ENCODE data around the gene SF1. TPM values are rescaled to one million over a fixed set of nuclear protein-coding genes. Genes with fewer than 3 reads are reported as not detected.

SF1 gene
- total RNA-seq, 1 donor from 2014 or later = 140 TPM

DNA sequence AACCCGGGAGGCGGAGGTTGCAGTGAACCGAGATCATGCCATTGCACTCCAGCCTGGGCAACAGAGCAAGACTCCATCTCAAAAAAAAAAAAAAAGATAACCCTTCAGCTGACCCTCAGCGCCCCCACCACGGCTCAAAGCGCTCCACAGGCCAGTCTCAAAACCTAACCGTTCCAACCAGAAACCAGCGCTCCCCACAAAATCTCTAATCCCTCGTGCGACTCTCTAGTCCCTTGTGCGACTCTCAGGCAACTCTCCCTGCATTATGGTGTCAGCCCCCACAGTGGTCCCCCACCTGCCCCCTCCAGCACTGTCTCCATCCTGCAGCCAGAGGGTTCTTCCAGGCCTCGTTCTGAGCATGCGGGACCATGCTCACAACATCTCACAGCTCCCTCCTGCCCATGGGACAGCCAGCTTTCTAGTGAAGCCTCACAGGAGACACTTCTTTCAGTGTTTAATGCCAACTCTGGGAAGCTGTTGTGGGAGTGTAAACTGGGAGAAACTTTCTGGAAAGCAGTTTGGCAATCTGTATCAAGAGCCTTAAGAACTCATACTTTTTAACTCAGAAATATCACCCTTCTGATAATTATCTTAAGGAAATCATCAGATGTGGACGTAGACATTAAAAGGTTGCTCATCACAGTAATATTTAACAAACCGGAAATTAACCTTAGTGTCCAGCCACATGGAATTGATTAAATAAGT, 30.2 kb downstream of the SF1 start:
- Histone ChIP-seq H3K79me2 (ENCODE audit: low read depth) (no peaks in the 10 kb centered on the region), H3K9ac (no peak overlapping the region), H3K9me3 (ENCODE audit: low read depth) (no peaks in the 10 kb centered on the region), H4K20me1 (ENCODE audit: low read depth) (peaks cover 21% of the 10 kb centered on the region), H3K27ac (no peak overlapping the region), H2AFZ (replicated peaks) (no peak overlapping the region), H3K4me1 (peaks cover 3% of the 10 kb centered on the region), H3K27me3 (peaks cover 42% of the 10 kb centered on the region), H3F3A (ENCODE audit: low read depth) (peaks cover 40% of the 10 kb centered on the region), H3K36me3 (no peaks in the 10 kb centered on the region), H3K4me2 (no peak overlapping the region), H3K4me3 (no peak overlapping the region)
- no peaks in the 10 kb centered on the region for H3K9me3 Mint-ChIP-seq
- H3K36me3 Mint-ChIP-seq = no peaks in the 10 kb centered on the region
- peaks cover 19% of the 10 kb centered on the region for H3K4me1 Mint-ChIP-seq
- no peak for DNase-seq (ENCODE audit: low spot score)
- no peak for TF ChIP-seq EZH2phosphoT487 (IDR thresholded peaks at IDR 0.05)
- TF ChIP-seq, protein P1, sequence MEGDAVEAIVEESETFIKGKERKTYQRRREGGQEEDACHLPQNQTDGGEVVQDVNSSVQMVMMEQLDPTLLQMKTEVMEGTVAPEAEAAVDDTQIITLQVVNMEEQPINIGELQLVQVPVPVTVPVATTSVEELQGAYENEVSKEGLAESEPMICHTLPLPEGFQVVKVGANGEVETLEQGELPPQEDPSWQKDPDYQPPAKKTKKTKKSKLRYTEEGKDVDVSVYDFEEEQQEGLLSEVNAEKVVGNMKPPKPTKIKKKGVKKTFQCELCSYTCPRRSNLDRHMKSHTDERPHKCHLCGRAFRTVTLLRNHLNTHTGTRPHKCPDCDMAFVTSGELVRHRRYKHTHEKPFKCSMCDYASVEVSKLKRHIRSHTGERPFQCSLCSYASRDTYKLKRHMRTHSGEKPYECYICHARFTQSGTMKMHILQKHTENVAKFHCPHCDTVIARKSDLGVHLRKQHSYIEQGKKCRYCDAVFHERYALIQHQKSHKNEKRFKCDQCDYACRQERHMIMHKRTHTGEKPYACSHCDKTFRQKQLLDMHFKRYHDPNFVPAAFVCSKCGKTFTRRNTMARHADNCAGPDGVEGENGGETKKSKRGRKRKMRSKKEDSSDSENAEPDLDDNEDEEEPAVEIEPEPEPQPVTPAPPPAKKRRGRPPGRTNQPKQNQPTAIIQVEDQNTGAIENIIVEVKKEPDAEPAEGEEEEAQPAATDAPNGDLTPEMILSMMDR (IDR thresholded peaks at IDR 0.05) = no peak
- no peak for TF ChIP-seq EZH2 (IDR thresholded peaks at IDR 0.05)
- peak overlapping the region; percentile 74 for H3K27ac Mint-ChIP-seq
- H3K4me3 Mint-ChIP-seq = peak overlapping the region; percentile 41
- H3K27me3 Mint-ChIP-seq (ENCODE audit: insufficient read depth, low read depth) = peaks cover 18% of the 10 kb centered on the region

DNA sequence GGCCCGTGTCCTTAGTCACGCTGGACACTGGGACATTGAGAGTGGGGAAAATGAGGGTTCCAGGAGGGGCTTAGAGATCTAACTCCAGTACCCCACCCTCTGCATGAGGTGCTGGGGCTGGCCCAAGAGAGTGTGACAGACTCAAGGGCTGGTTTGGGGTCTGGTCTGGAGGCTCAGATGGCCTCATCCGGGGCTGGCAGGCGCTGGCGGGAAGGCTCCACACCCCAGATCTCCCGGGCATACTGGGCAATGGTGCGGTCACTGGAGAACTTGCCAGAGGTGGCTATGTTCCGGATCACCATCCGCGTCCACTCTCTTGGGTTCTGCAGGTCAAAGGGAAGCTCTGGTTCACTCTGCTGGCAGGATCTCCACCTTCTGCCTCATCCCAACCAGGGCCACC, 31.9 kb downstream of the SF1 start:
- Histone ChIP-seq H3K4me1 (peaks cover 14% of the 10 kb centered on the region), H3K27me3 (peaks cover 59% of the 10 kb centered on the region), H3K27ac (no peak overlapping the region), H3K79me2 (ENCODE audit: low read depth) (no peaks in the 10 kb centered on the region), H3K4me3 (no peak overlapping the region), H4K20me1 (ENCODE audit: low read depth) (peaks cover 34% of the 10 kb centered on the region), H3K9ac (no peak overlapping the region), H3F3A (ENCODE audit: low read depth) (peaks cover 50% of the 10 kb centered on the region), H3K36me3 (no peaks in the 10 kb centered on the region), H3K9me3 (ENCODE audit: low read depth) (no peaks in the 10 kb centered on the region), H3K4me2 (no peak overlapping the region), H2AFZ (replicated peaks) (no peak overlapping the region)
- Mint-ChIP-seq H3K9me3 (no peaks in the 10 kb centered on the region), H3K27ac (no peak overlapping the region), H3K4me3 (peak overlapping the region; percentile 48), H3K36me3 (no peaks in the 10 kb centered on the region), H3K4me1 (peaks cover 19% of the 10 kb centered on the region), H3K27me3 (ENCODE audit: insufficient read depth, low read depth) (peaks cover 23% of the 10 kb centered on the region)
- TF ChIP-seq EZH2phosphoT487 (IDR thresholded peaks at IDR 0.05) (no peak), EZH2 (IDR thresholded peaks at IDR 0.05) (no peak)
- TF ChIP-seq, protein P1 (IDR thresholded peaks at IDR 0.05) = no peak
- DNase-seq (ENCODE audit: low spot score) = no peak

DNA sequence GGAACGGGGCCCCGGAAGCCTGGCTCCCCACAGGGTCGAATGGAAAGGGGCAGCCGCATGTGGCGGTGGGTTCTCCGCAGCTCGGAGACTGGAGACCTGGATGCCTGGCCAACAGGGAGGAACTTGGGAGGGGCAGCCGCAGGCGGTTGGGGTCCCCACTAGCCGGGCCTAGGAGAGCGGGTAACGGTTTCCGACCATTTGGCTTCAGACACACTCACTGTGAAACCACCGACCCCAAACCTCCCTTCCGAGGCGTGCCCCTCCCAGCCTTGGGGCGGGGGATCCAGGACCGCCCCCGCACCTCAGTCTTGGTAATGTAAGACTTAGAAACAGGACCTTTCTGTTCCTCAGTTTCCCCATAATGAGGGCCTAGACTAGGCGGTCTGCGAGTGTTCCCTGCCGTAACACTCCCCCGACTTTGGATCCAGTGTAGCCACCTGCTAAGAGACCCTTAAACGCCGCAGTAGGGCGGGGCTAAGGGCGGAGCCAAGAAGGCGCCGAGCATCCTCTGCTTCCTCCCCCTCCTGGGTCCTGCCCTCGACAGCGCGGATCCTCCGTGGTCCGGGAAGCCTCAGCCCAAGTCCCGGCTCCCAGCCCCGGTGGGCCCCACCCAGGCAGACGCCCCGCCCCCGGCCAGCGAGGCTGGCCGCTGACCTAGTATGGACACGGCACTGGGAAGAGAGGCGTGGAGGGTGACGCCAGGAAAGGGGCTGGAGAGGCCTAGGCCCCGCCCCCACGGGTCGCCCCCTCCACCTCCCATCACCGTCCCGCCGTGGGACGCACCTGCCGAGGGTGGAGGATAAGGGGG, 32.6 kb downstream of the SF1 start:
- TF ChIP-seq, protein P1 (IDR thresholded peaks at IDR 0.05) = no peak
- TF ChIP-seq EZH2phosphoT487 (IDR thresholded peaks at IDR 0.05) (no peak), EZH2 (IDR thresholded peaks at IDR 0.05) (no peak)
- H3K4me2 ChIP-seq = peak overlapping the region; percentile 88
- Mint-ChIP-seq H3K36me3 (no peaks in the 10 kb centered on the region), H3K27me3 (ENCODE audit: insufficient read depth, low read depth) (peaks cover 29% of the 10 kb centered on the region), H3K4me3 (peak overlapping the region; percentile 87), H3K4me1 (peaks cover 19% of the 10 kb centered on the region), H3K27ac (no peak overlapping the region), H3K9me3 (no peaks in the 10 kb centered on the region)
- H3K27ac ChIP-seq = no peak overlapping the region
- peak; percentile 85 for DNase-seq (ENCODE audit: low spot score)
- no peaks in the 10 kb centered on the region for H3K36me3 ChIP-seq
- peaks cover 14% of the 10 kb centered on the region for H3K4me1 ChIP-seq
- H3K4me3 ChIP-seq = peak overlapping the region; percentile 62
- peaks cover 50% of the 10 kb centered on the region for H3F3A ChIP-seq (ENCODE audit: low read depth)
- no peak overlapping the region for H3K9ac ChIP-seq
- peak overlapping the region; percentile 60 for H2AFZ ChIP-seq (replicated peaks)
- H4K20me1 ChIP-seq (ENCODE audit: low read depth) = peaks cover 34% of the 10 kb centered on the region
- H3K9me3 ChIP-seq (ENCODE audit: low read depth) = no peaks in the 10 kb centered on the region
- H3K79me2 ChIP-seq (ENCODE audit: low read depth) = no peaks in the 10 kb centered on the region
- peaks cover 66% of the 10 kb centered on the region for H3K27me3 ChIP-seq

Measured in neural progenitor cell (in vitro differentiated cells).